ENCODE data around the gene PLCL2. TPM values are rescaled to one million over a fixed set of nuclear protein-coding genes. Genes with fewer than 3 reads are reported as not detected.

PLCL2 gene
- total and polyA plus RNA-seq, 2 donors (not counting 1 experiment from before 2014, with no cell fraction given): 21.7 to 55.2 TPM

- POLR2A ChIA-PET: no interaction called here
Observed at GRCh38 chr3:16982460-16982859, 97.7 kb downstream of the PLCL2 start.

GRCh38 chr3:16985608-16986007, 100.9 kb downstream of the PLCL2 start:
- Mint-ChIP-seq H3K27ac (no peak overlapping the region), H3K9me3 (ENCODE audit: insufficient read depth) (no peaks in the 10 kb centered on the region), H3K4me1 (peaks cover 74% of the 10 kb centered on the region), H3K27me3 (no peaks in the 10 kb centered on the region), H3K4me3 (no peak overlapping the region)
- Histone ChIP-seq H3K4me3 (ENCODE audit: control extremely low read depth in 1 of 5, extremely low read depth in 1 of 5, insufficient read depth in 1 of 5, low read depth in 2 of 5, low read length in 4 of 5) (no peak overlapping the region), H3K9me3 (ENCODE audit: control extremely low read depth in 1 of 3, control insufficient read depth in 2 of 3, insufficient read depth in 1 of 3, low read length in 2 of 3) (no peaks in the 10 kb centered on the region), H3K79me2 (ENCODE audit: control insufficient read depth, insufficient read depth, low read length) (peaks cover 94% of the 10 kb centered on the region), H3K4me1 (ENCODE audit: control insufficient read depth in 2 of 2, insufficient read depth in 2 of 2, low read length in 2 of 2) (no peaks in the 10 kb centered on the region), H3K27me3 (replicated peaks in 1 of 4; ENCODE audit: control extremely low read depth in 1 of 4, control insufficient read depth in 3 of 4, insufficient read depth in 4 of 4, low read length in 3 of 4) (no peaks in the 10 kb centered on the region), H4K20me1 (ENCODE audit: control insufficient read depth, insufficient read depth, low read length, poor library complexity, severe bottlenecking) (peaks cover 45% of the 10 kb centered on the region), H3K27ac (ENCODE audit: low read length in 2 of 2) (no peak overlapping the region), H2AFZ (ENCODE audit: insufficient read depth, low read depth, low read length, poor library complexity, severe bottlenecking) (no peak overlapping the region), H3K4me2 (replicated peaks; ENCODE audit: low read depth, low read length, poor library complexity, severe bottlenecking) (no peak overlapping the region), H3K36me3 (replicated peaks in 1 of 2; ENCODE audit: control extremely low read depth in 1 of 2, control insufficient read depth in 1 of 2, extremely low read depth in 1 of 2, insufficient read depth in 2 of 2, low read length in 1 of 2) (no peaks in the 10 kb centered on the region), H3K9ac (ENCODE audit: low read length) (no peak overlapping the region)
- 100% methylated on average over 2 of the region's 2 CpGs for WGBS (ENCODE audit: insufficient coverage)
- no peak for TF ChIP-seq CTCF (IDR thresholded peaks at IDR 0.05)
- TF ChIP-seq EZH2 (IDR thresholded peaks at IDR 0.05; ENCODE audit: borderline replicate concordance, insufficient read depth, low read depth, low read length, poor library complexity, severe bottlenecking): no peak
- DNase-seq (no peak), ATAC-seq (ENCODE audit: low read depth) (no peak)
- ChIA-PET POLR2A (no interaction called here), CTCF (interaction anchor here (2.0 kb wide), 1 partner anchor 11 kb away, joined by 6 read pairs; no protein-coding TSS in a partner anchor)
- intact Hi-C loops (cut with micrococcal nuclease): no loop called here

More at GRCh38 chr3:16982460-16982859, 97.7 kb downstream of the PLCL2 start:
- ATAC-seq (ENCODE audit: low read depth) (no peak), DNase-seq (no peak)
- TF ChIP-seq CTCF (IDR thresholded peaks at IDR 0.05) (no peak), EZH2 (IDR thresholded peaks at IDR 0.05; ENCODE audit: borderline replicate concordance, insufficient read depth, low read depth, low read length, poor library complexity, severe bottlenecking) (no peak)
- H3K4me3 Mint-ChIP-seq: no peak overlapping the region
- H3K4me3 ChIP-seq (ENCODE audit: control extremely low read depth in 1 of 5, extremely low read depth in 1 of 5, insufficient read depth in 1 of 5, low read depth in 2 of 5, low read length in 4 of 5): no peak overlapping the region
- H3K27me3 Mint-ChIP-seq: no peaks in the 10 kb centered on the region
- H3K27ac ChIP-seq (ENCODE audit: low read length in 2 of 2): no peak overlapping the region
- no peaks in the 10 kb centered on the region for H3K4me1 ChIP-seq (ENCODE audit: control insufficient read depth in 2 of 2, insufficient read depth in 2 of 2, low read length in 2 of 2)
- H3K9me3 ChIP-seq (ENCODE audit: control extremely low read depth in 1 of 3, control insufficient read depth in 2 of 3, insufficient read depth in 1 of 3, low read length in 2 of 3): peaks cover 0 to 3% (median 0%) of the 10 kb centered on the region in 3 donors
- H2AFZ ChIP-seq (ENCODE audit: insufficient read depth, low read depth, low read length, poor library complexity, severe bottlenecking): no peak overlapping the region
- no peak overlapping the region for H3K4me2 ChIP-seq (replicated peaks; ENCODE audit: low read depth, low read length, poor library complexity, severe bottlenecking)
- H3K27me3 ChIP-seq (replicated peaks in 1 of 4; ENCODE audit: control extremely low read depth in 1 of 4, control insufficient read depth in 3 of 4, insufficient read depth in 4 of 4, low read length in 3 of 4): no peaks in the 10 kb centered on the region
- WGBS (ENCODE audit: insufficient coverage): 40% methylated on average over 2 of the region's 6 CpGs
- CTCF ChIA-PET: no interaction called here
- H3K9ac ChIP-seq (ENCODE audit: low read length): no peak overlapping the region
- intact Hi-C loops (cut with micrococcal nuclease): no loop called here
- peaks cover 51% of the 10 kb centered on the region for H4K20me1 ChIP-seq (ENCODE audit: control insufficient read depth, insufficient read depth, low read length, poor library complexity, severe bottlenecking)
- peaks cover 84% of the 10 kb centered on the region for H3K79me2 ChIP-seq (ENCODE audit: control insufficient read depth, insufficient read depth, low read length)
- H3K27ac Mint-ChIP-seq: no peak overlapping the region
- H3K9me3 Mint-ChIP-seq (ENCODE audit: insufficient read depth): no peaks in the 10 kb centered on the region
- no peaks in the 10 kb centered on the region for H3K36me3 ChIP-seq (replicated peaks in 1 of 2; ENCODE audit: control extremely low read depth in 1 of 2, control insufficient read depth in 1 of 2, extremely low read depth in 1 of 2, insufficient read depth in 2 of 2, low read length in 1 of 2)
- H3K4me1 Mint-ChIP-seq: peaks cover 60% of the 10 kb centered on the region

All from B cell (primary cell).